Stimulated activated CD4-positive, alpha-beta T cell treated with anti-CD3 and anti-CD28 coated beads, Interleukin-4, amount 100 ng/mL, for 4 hours (primary cell): Measurements from ENCODE around the gene COL4A5.
"Not testable (repeated sequence)": the region's sequence is repeated elsewhere in the genome, so short reads cannot be mapped to it uniquely, and the experiment has no call there.

Experiments
- DNase-seq, 2 experiments: peaks; one replicate each; pipeline ENCODE4 v3.0.0-alpha.2; 2020

COL4A5 gene

GRCh38 chrX:108456971-108457477 lies 17.4 kb downstream of the COL4A5 start:
- DNase-seq, result no peak

DNA sequence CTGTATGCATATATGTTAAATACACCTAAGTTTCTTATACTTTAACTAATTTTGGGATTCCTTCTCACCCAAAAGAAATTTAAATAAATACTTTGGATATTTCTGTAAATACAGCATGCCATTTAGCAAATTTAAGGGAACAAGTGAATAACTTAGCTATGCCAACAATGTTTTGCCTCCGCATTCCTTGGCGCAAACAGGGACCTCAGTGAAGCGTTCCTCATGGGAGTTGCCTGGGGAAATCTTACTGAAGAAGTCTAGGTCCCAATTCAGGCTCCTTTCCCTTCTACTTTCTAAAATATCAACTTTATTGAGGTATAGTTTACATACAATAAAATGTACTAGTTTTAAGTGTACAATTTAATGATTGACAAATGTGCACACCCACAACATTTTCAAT lies 25.0 kb downstream of the COL4A5 start:
- no peak for DNase-seq

GRCh38 chrX:108468486-108468885 lies 28.8 kb downstream of the COL4A5 start:
- no peak for DNase-seq

- no peak for DNase-seq
Measured at GRCh38 chrX:108473979-108474378, 34.3 kb downstream of the COL4A5 start.

GRCh38 chrX:108481528-108481927 lies 41.9 kb downstream of the COL4A5 start:
- not testable (repeated sequence) for DNase-seq

GRCh38 chrX:108484251-108484650 lies 44.6 kb downstream of the COL4A5 start:
- no peak for DNase-seq

DNA sequence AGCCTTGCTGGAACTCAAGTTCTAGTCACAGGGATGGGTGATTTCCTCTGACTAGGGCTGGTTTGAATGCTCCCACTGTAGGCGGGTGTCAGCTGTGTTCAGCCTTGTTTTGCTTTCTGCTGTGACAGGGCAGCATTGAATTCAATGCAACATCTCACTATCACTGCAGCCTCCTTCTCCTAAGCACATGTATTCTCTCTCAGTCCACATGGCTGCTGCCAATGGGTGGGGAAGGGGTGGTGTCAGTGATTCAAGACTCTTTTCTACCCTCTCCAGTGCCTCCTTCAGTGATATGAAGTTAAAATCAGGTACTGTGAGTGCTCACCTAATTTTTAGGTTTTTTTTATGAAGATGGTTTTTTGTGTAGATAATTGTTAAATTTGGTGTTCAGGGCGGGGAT lies 46.3 kb downstream of the COL4A5 start:
- no peak for DNase-seq

- no peak for DNase-seq
Measured at GRCh38 chrX:108494406-108495090, 54.9 kb downstream of the COL4A5 start.

DNA sequence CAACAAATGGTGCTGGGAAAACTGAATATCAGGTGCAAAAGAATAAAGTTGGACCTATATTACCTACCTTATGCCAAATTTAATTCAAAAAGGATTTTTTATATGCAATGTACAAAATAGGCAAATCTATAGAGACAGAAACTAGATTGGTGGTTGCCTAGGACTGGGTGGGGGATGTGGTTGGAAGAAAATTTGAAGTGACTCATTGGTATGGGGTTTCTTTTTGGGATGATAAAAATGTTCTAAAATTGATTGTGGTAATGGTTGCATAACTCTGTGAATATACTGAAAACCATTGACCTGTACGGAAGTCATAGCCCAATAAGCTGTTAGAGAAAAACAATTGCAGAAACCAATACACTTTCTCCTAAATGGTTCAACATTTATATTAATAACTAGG lies 72.1 kb downstream of the COL4A5 start:
- DNase-seq, result no peak

DNA sequence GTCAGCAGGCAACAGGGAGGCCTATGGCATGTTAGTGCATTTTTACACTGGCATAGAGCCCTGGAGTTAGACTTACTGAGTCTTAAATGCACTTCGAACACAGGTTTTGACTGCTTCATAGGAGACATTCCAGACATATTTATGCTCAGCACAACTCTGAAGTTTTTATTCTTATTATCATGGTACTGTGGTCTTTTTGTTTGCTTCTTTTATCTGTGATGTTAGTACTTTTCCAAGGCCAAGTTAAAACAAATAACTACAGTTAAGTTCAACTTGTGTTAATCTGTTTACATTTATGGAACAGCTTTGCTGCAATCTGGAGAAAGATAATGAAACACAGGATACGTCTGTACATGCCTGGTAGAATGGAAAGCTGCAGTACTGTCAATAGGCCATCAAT lies 76.5 kb downstream of the COL4A5 start:
- DNase-seq, result no peak

DNA sequence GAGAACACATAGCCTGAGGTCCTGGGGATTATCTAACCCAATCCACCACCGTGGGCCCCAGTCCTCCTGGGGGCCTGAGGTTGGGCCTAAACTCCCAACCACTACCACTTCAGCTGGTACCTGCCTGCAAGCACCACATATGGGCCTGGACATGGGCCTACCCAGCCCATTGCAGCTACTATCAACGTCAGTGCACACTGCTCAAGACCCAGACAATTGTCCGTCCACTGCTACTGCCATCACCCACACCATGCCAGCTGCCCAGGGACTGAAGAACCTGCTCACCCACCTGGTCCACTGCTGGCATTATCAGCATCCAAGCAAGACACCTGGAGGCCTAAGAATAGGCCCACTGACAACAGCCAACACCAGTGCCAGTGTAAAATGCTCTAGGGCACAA lies 88.1 kb downstream of the COL4A5 start:
- DNase-seq, result no peak

GRCh38 chrX:108537005-108537404 lies 97.4 kb downstream of the COL4A5 start:
- DNase-seq, result no peak

DNA sequence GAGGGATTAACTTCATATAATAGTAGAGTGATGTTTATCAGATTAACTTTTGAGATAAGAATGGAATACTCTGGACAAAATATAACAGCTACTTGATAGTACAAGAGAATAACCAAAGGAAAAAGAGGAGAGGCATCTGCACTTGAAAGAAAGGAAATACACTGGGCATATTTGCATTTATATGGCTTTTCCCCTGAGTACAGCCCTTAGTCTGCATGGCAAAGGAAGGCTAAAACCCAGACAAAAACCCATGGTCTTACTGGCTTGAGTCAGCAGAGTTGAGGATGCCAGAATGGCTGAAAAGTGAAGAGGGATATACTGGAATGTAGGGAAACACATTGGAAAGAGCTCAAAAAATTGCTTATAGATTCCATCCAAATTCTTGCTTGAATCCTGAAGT lies 101.6 kb downstream of the COL4A5 start:
- no peak for DNase-seq

DNA sequence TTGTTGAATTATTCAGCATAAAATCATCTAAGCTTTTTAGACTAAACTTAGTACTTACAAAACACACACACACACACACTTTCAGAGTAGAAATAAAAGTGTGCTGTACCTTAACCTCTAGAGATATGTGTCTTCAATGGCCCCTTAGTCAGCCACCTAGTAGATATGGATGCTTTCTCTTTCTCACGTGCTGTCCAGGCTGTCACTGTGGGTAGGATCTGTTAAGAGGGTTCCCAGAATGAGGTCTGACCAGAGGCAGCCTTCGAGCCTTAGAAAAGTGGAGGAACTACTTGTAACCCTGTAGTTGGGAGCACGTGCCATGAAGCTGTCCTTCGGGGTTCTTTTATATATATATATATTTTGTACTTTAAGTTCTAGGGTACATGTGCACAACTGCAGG lies 117.9 kb downstream of the COL4A5 start:
- no peak for DNase-seq

GRCh38 chrX:108558217-108558616 lies 118.6 kb downstream of the COL4A5 start:
- DNase-seq, result no peak

- DNase-seq, result no peak
Measured at GRCh38 chrX:108573136-108573535, 133.5 kb downstream of the COL4A5 start.

- DNase-seq, result no peak
Measured at GRCh38 chrX:108582151-108582550, 142.5 kb downstream of the COL4A5 start.

DNA sequence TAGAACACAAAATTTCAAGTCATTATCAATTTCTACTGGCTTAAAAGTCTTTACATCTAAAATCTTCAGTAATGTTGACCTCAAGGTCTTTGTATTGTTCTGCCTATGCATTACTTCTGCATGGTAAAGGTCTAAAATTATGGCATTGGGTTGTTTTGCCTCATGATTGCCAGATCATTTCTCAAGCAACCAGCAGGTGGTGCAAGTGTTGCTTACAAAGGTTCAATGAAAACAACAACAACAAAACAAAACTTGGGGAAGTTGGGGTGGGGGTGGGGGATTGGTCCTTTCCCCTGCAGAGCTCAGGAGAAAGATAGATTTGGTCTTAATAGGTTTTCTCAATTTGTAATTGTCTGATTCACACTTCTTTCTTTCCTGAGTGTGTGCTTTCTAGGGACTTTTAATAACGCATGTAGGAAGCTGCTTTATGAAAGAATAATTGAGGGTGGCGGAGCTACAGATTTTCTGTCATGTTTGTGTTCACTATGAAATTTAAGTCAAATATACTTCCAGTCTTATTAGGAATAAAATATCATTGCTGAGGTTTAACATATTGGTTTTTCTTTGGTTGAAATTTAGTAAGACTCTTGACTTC lies 145.1 kb downstream of the COL4A5 start:
- DNase-seq, result no peak

DNA sequence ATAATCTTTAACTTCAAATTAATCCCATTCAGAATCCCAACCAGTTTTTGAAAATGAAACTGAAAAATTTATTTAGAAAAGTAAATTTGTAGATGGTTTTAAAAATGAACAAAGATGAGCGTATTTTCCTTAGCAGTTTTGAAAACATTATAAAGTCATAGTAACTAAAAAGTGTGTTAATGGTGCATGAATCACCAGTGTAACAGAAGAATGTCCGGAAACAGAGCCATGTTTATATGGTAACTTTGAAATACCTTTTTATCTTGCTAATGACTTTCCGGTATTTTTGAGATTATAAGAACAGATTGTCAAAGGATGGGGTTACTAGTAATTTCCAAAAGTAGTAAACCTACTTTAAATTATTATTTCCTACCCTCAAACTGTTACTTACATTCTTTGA lies 150.9 kb downstream of the COL4A5 start:
- no peak for DNase-seq

DNA sequence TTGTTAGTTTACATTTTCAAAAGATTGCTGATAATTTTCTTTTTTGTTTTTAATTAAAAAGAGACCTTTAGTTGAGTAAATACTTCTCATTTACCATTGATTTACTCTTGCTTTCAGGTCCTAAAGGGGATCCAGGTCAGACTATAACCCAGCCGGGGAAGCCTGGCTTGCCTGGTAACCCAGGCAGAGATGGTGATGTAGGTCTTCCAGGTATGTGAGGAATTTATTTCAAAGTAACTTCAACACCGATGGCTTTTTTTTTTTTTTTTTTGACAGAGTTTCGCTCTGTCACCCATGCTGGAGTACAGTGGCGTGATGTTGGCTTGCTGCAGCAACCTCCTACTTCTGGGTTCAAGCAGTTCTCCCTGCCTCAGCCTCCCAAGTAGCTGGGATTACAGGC lies 161.6 kb downstream of the COL4A5 start:
- DNase-seq, result no peak

GRCh38 chrX:108610141-108610540 lies 170.5 kb downstream of the COL4A5 start:
- no peak for DNase-seq

GRCh38 chrX:108614616-108615015 lies 175.0 kb downstream of the COL4A5 start:
- no peak for DNase-seq

GRCh38 chrX:108640817-108641216 lies 201.2 kb downstream of the COL4A5 start:
- DNase-seq, result no peak

DNA sequence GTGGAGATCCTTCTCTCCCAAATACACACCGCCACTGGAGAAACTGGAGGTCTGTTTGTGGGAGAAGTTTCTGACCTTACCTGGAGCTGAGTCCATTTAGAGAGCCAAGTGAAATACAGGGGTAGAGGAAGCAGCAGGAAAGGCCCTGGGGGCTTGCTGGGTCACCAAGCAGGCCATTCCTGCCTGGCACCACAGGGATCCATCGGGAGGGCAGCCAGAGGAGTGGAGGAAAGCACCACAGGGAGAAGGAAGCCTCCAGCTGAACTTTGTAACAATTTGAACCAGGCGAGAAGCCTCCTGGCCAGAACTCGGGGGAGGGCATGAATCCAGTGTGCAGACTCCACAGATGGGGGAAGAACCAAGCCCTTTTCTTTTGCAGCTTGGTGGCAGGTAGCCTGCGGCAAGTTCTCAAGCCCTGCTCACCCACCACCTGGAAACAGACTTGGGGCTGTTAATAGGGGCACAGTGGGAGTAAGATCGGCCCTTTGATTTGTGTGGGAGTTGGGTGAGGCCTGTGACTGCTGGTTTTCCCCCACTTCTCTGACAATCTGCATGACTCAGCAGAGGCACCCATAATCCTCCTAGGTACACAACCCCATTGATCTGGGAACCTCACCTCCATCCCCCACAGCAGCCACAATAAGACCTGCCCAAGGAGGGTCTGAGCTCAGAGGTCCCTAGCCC lies 202.1 kb downstream of the COL4A5 start:
- no peak for DNase-seq
